Esophagus muscularis mucosa (tissue), 4 donors: ENCODE measurements around the gene FIGLA. TPM values are rescaled to one million over a fixed set of nuclear protein-coding genes. Genes with fewer than 3 reads are reported as not detected.
A peak's percentile ranks its signal among the peaks of the same experiment; 100 is the strongest.

Experiments used
- DNase-seq: peaks from one replicate; pipeline ENCODE4 v3.0.0-alpha.2; 2017; ENCODE audit errors: extremely low spot score
- H3K27ac ChIP-seq, 4 donors: fragments of 200-600 bp; sonication (generic); replicated peaks in 1 of 4; 1 replicate in 3 of 4; 2 replicates in 1 of 4; pipeline ENCODE4 v1.5.1; 2016 to 2019; ENCODE audit warnings: mild to moderate bottlenecking in 1 of 4
- H3K27me3 ChIP-seq, 4 donors: fragments of 200-600 bp; sonication (generic); one replicate each; pipeline versions ENCODE4 v1.5.1 to v1.6.0; 2016 to 2019
- H3K36me3 ChIP-seq, 4 donors: fragments of 200-600 bp; sonication (generic); one replicate each; pipeline ENCODE4 v1.5.1; 2016 to 2019
- H3K4me1 ChIP-seq, 4 donors: fragments of 200-600 bp; sonication (generic); one replicate each; pipeline ENCODE4 v1.5.1; 2016 to 2019
- H3K4me3 ChIP-seq, 4 donors: fragments of 200-600 bp; sonication (generic); 1 replicate in 2 of 4; 2 replicates in 2 of 4; pipeline ENCODE4 v1.5.1; 2016 to 2019; ENCODE audit warnings: mild to moderate bottlenecking in 4 of 4, moderate library complexity in 1 of 4
- H3K9me3 ChIP-seq, 4 donors: fragments of 200-600 bp; sonication (generic); 1 replicate in 3 of 4; 2 replicates in 1 of 4; pipeline ENCODE4 v1.5.1; 2016 to 2019
- EP300 ChIP-seq: sonication (generic); formaldehyde crosslinking; IDR thresholded peaks from one replicate; pipeline ENCODE4 v1.6.1; 2017; ENCODE audit warnings: antibody characterized with exemption
- POLR2A ChIP-seq: fragments of 450-650 bp; IDR thresholded peaks from one replicate; pipeline ENCODE4 v1.6.1; 2017; ENCODE audit warnings: antibody characterized with exemption, moderate library complexity, mild to moderate bottlenecking, low read depth
- POLR2AphosphoS5 ChIP-seq, 2 donors: sonication (generic); formaldehyde crosslinking; IDR thresholded peaks; one replicate each; pipeline ENCODE4 v1.6.1; 2017; ENCODE audit warnings: antibody characterized with exemption in 2 of 2
- WGBS: methylation state at CpG from one replicate; pipeline ENCODE4 v1.1.5; 2018; 5-methylcytosine and 5-hydroxymethylcytosine counted together
- intact Hi-C: fragments of 100-400 bp; cut with DNase I; formaldehyde crosslinking; loops from one replicate; pipeline ENCODE4 v1.15.1; 2023
- total RNA-seq, 4 donors: library from RNA; depleted of rRNA; stranded (reverse); fragments of >200 nt; gene quantifications; one replicate each; pipeline versions ENCODE4 v1.1.0 to v1.2.1, GENCODE V29; 2016
- TF ChIP-seq, protein P1 (sequence below), 3 experiments: fragments of 200-600 bp in 2 of 3; fragments of 450-650 bp in 1 of 3; sonication (generic) in 2 of 3; IDR thresholded peaks; one replicate each; pipeline ENCODE4 v1.5.1; 2017 to 2019; ENCODE audit warnings: antibody characterized with exemption in 3 of 3, mild to moderate bottlenecking in 2 of 3, moderate library complexity in 1 of 3

Gene FIGLA
- total RNA-seq, 4 donors from 2014 or later = not detected

DNA sequence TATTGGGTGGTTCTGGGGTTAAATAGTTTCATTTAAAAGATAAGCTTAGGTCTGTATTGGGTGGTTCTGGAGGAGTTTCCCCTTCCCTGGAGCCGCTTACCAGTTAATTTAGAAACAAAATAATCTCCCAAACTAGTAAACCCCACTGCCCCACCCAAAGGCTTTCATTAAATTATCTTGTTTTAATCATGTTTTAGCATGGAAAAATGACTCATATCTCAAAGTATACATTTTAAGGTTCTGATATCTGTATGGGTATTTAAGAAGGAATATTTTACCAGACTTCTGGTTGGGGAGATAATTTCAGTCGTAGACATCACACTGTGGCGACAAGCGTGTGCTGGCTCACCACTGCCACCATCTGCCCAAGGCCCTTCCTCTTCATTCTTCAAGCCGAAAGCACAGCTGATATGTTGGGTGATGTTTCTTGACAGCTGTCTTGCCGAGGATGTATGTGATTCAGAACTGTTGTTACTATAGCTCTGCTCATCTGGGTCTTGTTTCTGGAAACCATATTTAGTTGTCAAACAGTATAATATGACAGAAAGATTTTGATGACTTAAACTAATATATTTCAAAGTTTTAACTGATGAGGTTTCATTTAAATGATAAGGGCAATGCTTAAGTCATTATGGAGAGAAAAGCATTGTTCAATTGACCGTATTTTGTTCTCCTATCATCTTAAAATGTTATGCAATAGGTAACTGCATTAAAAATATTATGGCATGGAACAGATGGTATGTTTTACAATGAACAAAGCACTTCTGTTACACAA lies 5.1 kb downstream of the FIGLA start:
- Histone ChIP-seq H3K27me3 (peaks cover 0 to 45% (median 10%) of the 10 kb centered on the region in 4 donors), H3K27ac (no peak overlapping the region), H3K9me3 (no peaks in the 10 kb centered on the region), H3K36me3 (no peaks in the 10 kb centered on the region), H3K4me3 (no peak overlapping the region), H3K4me1 (peaks cover 8 to 12% (median 11%) of the 10 kb centered on the region in 4 donors)
- DNase-seq = no peak
- 28% methylated on average over 7 of the region's 7 CpGs for WGBS
- intact Hi-C loops = no loop called here
- TF ChIP-seq POLR2A = no peak
- TF ChIP-seq, protein P1, sequence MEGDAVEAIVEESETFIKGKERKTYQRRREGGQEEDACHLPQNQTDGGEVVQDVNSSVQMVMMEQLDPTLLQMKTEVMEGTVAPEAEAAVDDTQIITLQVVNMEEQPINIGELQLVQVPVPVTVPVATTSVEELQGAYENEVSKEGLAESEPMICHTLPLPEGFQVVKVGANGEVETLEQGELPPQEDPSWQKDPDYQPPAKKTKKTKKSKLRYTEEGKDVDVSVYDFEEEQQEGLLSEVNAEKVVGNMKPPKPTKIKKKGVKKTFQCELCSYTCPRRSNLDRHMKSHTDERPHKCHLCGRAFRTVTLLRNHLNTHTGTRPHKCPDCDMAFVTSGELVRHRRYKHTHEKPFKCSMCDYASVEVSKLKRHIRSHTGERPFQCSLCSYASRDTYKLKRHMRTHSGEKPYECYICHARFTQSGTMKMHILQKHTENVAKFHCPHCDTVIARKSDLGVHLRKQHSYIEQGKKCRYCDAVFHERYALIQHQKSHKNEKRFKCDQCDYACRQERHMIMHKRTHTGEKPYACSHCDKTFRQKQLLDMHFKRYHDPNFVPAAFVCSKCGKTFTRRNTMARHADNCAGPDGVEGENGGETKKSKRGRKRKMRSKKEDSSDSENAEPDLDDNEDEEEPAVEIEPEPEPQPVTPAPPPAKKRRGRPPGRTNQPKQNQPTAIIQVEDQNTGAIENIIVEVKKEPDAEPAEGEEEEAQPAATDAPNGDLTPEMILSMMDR (IDR thresholded peaks at IDR 0.05) = peak in 1 of 3 experiments; percentile 19
- no peak for TF ChIP-seq EP300
- no peak for TF ChIP-seq POLR2AphosphoS5 (IDR thresholded peaks at IDR 0.05)

DNA sequence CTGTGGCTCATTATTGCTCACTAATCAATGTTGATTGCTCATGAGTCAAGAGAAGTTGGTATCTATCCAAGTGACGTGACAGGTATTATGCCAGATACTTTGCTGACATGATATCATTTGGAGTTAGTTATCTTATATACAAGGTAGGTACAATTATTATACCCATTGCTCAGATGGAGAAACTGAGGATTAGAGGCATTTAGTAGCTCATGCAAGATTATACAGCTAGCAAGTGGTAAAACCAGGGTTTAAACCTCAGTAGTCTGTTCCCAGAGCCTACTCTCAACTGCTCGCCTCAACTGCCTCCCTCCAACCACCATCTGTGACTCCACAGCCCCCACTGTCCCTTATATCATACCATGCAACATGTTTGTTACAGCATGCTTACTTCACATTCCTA lies 6.1 kb downstream of the FIGLA start:
- no peak for DNase-seq
- H3K4me1 ChIP-seq = peaks cover under 1 to 2% (median 1%) of the 10 kb centered on the region in 4 donors
- no peak for TF ChIP-seq EP300
- no peak for TF ChIP-seq POLR2AphosphoS5 (IDR thresholded peaks at IDR 0.05)
- no peak for TF ChIP-seq POLR2A
- TF ChIP-seq, protein P1 (IDR thresholded peaks at IDR 0.05) = no peak
- intact Hi-C loops = loop anchor here (5.0 kb wide), 1 partner anchor 447 kb away; no protein-coding TSS in a partner anchor
- H3K27ac ChIP-seq = no peak overlapping the region
- no peak overlapping the region for H3K4me3 ChIP-seq
- H3K9me3 ChIP-seq = no peaks in the 10 kb centered on the region
- WGBS = 79% methylated on average over 2 of the region's 2 CpGs
- peaks cover 0 to 44% (median 3%) of the 10 kb centered on the region in 4 donors for H3K27me3 ChIP-seq
- no peaks in the 10 kb centered on the region for H3K36me3 ChIP-seq

DNA sequence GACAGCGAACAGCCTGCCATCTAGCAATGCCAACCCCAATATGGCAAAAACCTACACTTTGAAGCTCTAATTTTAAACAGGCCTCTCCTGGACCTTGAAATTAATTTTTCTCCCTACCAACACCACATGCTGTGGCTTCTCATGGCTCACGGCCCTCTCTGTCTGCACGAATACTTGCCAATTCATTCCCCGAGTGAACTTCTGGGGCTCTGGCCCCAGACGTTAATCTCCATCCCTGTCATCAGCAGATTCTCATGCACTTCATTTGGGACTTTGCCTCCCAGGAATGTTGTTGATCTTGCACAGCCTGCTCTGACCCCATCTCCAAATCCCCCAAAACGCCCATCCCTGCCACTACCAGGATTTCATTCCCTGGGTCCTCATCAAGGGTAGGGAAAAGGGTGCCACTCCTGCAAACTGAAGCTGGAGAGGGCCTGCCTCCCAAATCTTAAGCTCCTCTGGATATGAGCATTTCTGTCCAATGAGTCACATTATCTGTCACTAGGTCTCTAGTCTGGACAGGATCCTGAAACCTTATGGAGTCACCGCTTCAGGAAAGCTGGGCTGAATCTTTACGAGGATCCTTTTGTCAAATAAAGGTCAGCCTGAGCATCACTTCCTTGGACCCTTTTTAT lies 10.4 kb downstream of the FIGLA start:
- Histone ChIP-seq H3K9me3 (peaks cover 0 to 7% (median 0%) of the 10 kb centered on the region in 4 donors), H3K4me3 (no peak overlapping the region), H3K27ac (no peak overlapping the region), H3K4me1 (no peaks in the 10 kb centered on the region), H3K36me3 (no peaks in the 10 kb centered on the region), H3K27me3 (peaks cover 0 to 38% (median 0%) of the 10 kb centered on the region in 4 donors)
- no peak for TF ChIP-seq POLR2AphosphoS5 (IDR thresholded peaks at IDR 0.05)
- no peak for TF ChIP-seq POLR2A
- TF ChIP-seq, protein P1 (IDR thresholded peaks at IDR 0.05) = no peak
- no peak for TF ChIP-seq EP300
- intact Hi-C loops = loop anchor here (5.0 kb wide), 1 partner anchor 443 kb away; no protein-coding TSS in a partner anchor
- 72% methylated on average over 8 of the region's 8 CpGs for WGBS
- no peak for DNase-seq

DNA sequence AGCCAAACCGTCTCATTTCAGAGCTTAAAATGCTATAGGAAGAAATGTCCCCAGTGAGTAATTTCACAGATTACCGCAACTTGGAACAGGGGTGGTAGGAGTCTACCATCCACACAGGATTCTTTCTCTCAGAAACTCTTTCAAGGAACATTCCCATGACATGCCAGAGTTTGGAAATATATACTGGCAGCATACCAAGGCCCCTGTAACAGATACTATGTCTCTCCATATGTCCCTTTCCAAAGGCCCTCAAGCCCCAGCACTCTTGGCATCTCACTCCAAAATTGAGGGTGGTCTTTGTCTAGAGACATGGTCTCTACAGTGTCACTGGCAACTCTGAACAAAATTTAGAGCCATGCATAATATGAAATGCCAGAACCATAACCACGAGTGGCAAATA lies 11.0 kb downstream of the FIGLA start:
- no peak for DNase-seq
- WGBS = 73% methylated on average over 3 of the region's 3 CpGs
- intact Hi-C loops = no loop called here
- no peak for TF ChIP-seq EP300
- TF ChIP-seq POLR2A = no peak
- TF ChIP-seq POLR2AphosphoS5 (IDR thresholded peaks at IDR 0.05) = no peak
- TF ChIP-seq, protein P1 (IDR thresholded peaks at IDR 0.05) = no peak
- H3K27ac ChIP-seq = no peak overlapping the region
- H3K27me3 ChIP-seq = peaks cover 0 to 43% (median 0%) of the 10 kb centered on the region in 4 donors
- no peaks in the 10 kb centered on the region for H3K36me3 ChIP-seq
- H3K4me3 ChIP-seq = no peak overlapping the region
- H3K4me1 ChIP-seq = no peaks in the 10 kb centered on the region
- peaks cover 0 to 7% (median 0%) of the 10 kb centered on the region in 4 donors for H3K9me3 ChIP-seq
